Stimulated activated CD4-positive, alpha-beta T cell treated with anti-CD3 and anti-CD28 coated beads, TNF-alpha, amount 100 ng/mL, for 24 hours (primary cell): ENCODE data around the gene OR6C68.
"Not testable (repeated sequence)": the region's sequence is repeated elsewhere in the genome, so short reads cannot be mapped to it uniquely, and the experiment has no call there.

ENCODE experiments used
- DNase-seq, 3 experiments: peaks; one replicate each; pipeline ENCODE4 v3.0.0-alpha.2; 2020; ENCODE audit warnings: low read depth in 3 of 3

The OR6C68 gene

DNA sequence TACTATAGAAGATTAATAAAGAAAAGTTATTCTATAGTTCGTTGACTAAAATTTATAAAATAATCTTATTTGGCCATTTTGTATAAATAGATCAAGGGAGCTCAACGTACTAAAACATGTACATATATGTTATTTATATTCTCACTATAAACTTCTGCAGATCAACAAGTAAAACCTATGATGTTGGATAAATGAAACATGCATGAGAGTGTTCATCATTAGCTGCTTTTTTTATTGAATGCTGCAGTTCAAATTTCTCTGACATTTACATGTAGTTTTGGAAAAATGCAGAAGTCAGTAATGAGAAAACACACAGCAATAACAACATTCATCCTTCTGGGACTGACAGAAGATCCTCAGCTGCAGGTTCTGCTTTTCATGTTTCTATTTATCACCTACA lies at the start of gene OR6C68:
TSS of gene OR6C68 (plus strand) at position 301 of the 400 bp plus-strand sequence. CDS start at position 301, 0 bp downstream.
- DNase-seq = no peak

DNA sequence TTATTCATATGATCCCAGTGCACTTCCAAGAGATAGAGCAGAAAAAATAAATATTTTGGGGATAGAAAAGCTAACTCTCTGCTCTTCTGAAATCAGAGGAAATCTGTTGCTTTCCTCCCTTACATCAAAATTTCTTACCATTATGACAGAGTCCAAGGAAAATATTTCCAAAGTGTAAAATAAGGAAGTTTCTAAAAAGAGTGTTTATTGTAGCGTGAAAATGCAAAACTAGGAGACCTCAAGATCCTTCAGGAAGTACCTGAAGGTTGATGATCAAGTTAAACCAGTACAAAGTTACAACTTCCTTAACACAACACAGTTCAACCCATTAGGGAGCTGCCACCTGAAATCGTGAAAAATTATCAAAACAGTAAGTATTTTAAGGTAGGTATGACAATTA lies 48.4 kb upstream of the OR6C68 start, which contains the start of gene OR6C2:
TSS of gene OR6C2 (plus strand) at position 301 of the 400 bp plus-strand sequence. CDS start 8,138 bp downstream, outside the sequence.
- no peak for DNase-seq

DNA sequence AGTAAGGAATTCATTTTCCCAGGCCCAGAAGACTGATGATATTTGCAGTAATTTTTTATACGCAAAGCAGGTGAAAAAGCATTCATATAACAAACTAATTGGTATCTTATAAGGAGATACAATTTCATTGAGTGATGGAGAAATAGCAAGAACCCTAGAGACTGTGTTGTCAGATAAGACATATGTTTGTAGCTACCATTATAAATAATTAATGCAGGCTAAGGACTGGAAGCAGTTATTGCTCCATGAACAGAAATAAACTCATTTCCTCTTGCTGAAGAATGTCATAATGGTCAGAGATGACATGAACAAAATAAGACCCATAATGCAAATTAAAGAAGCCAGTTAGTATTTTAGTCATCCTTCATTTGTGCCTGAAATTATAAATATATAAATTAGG lies 46.8 kb upstream of the OR6C68 start:
- no peak for DNase-seq

DNA sequence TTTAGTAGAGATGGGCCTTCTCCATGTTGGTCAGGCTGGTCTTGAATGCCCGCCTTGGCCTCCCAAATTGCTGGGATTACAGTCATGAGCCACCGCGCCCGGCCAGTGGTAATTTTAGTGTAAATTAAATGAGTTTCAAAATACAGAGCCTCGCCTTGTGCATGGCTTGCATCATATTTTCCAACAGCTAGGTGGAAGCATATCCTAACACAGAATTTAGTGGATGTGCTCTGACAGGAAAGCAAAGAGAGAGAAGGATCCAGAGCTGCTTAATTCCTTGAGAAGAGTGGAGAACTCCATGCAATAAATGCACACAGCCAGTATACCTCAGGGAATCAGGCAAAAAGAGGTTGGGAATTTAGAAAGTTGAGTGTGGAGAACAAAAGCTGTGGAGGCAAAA lies 45.9 kb upstream of the OR6C68 start:
- no peak for DNase-seq

DNA sequence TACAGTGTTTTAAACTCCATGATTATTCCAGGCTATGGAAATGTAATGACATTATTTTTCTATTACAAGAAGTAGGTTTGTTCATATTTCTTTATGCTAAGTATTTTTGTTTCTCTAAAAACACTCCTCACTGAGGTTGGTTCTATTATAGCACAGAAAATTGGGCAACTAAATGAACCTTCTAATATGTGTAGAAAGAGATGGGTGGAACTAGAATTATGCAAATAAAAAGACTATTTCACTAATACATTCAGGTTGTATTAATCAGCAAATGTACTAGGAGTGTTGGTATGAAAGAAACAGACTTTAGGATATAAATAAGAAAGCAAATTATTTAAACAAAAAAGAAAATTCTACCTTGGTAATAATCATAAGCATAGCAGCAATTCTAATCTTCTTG lies 43.4 kb upstream of the OR6C68 start:
- DNase-seq = no peak

DNA sequence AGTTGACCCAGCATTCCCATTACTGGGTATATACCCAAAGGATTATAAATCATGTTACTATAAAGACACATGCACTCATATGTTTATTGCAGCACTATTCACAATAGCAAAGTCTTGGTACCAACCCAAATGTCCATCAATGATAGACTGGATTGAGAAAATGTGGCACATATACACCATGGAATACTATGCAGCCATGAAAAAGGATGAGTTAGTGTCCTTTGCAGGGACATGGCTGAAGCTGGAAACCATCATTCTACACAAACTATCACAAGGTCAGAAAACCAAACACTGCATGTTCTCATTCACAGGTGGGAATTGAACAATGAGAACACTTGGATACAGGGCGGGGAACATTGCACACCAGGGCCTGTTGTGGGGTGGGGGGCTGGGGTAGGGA lies 27.3 kb upstream of the OR6C68 start:
- DNase-seq = not testable (repeated sequence)

DNA sequence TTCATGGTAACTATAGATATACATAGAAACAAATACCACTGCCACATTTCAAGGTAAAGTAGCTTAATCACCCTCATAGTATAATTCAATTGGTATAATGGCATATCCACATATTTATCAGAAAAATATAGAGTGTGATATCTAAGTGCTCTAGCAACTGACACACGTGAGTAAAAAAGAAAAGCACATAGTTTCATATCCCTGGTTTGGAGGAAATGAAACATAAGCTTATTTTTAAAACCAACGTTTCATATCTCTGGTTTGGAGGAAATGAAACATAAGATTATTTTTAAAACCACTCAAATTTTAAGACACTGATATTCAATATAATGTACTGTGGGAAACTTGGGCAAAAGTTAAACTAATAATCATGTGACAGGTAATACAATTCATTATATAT lies 24.3 kb upstream of the OR6C68 start:
- DNase-seq = no peak

DNA sequence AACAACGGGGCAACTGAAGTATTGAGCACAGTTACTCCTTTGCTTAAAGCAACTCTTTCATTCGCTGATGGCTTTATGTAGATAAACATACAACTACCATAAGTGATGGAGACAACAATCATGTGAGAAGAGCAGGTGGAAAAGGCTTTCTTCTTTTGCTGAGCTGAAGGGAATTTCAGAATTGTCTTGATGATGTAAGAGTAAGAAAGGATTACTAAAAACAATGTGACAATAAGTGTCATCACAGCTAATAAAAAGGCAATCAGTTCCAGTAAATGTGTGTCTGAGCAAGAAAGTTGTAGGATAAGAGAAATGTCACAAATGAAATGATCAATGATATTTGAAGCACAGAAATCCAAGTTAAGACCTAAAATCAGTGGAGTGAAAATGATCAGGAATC lies 22.9 kb upstream of the OR6C68 start:
- DNase-seq = no peak

DNA sequence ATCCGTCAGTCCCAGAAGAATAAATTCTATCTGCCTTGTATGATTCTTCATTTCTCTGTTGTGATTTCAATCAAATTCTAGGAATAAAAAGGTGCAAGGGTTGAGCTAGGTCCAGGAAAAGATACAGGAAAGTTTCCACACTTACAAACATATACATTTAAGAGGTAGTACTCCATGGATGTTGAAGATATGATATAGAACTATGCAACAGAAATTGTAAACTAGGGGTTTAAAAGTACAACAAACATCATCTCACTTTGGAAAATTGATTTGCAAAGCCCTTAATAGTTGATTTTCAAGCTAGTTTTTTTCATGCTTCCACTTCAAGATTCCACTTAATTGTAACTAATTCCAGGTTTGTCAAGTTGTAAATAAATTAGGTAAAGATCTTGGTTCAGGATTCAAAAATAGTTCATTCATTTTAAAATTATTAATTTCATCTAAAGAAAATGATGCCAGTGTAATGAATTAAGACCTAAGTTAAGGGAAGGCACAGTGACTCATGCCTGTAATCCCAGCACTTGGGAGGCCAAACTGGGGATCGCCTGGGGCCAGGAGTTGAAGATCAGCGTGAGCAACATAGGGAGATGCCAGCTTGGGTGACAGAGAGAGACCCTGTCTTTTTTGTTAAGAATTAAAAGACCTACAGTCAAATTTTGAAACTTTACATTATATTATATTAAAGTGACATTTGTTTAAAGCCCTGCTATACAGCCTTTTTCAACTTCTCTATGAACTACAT lies 21.9 kb upstream of the OR6C68 start, which contains the start of gene OR6C70:
TSS of gene OR6C70 (minus strand) at position 51 of the 742 bp plus-strand sequence. CDS start at position 51, 0 bp downstream.
- no peak for DNase-seq

DNA sequence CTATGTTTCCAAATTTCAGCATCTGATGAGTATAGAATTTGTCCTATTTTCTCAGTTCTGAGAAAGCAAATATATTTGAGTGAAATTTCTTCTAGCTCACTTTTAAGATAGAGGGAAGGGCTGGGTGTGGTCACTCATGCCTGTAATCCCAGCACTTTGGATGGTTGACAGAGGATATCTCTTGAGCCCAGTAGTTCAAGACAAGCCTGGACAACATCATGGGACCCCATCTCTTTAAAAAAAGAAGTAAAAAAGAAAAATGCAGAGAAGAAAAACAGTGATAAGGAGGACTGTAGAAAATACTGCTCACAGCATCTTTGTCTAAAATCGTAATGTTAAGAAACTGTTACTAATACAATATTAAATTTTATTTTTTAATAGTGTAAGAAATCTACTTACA lies 19.9 kb upstream of the OR6C68 start:
- DNase-seq = no peak

DNA sequence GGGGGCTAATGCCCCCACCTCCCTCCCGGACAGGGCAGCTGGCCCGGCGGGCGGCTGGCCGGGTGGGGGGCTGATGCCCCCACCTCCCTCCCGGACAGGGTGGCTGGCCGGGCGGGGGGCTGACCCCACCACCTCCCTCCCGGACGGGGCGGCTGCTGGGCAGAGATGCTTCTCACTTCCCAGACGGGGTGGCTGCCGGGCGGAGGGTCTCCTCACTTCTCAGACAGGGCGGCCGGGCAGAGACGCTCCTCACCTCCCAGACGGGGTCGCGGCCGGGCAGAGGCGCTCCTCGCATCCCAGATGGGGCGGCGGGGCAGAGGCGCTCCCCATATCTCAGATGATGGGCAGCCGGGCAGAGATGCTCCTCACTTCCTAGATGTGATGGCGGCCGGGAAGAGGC lies 13.0 kb upstream of the OR6C68 start:
- DNase-seq = not testable (repeated sequence)

DNA sequence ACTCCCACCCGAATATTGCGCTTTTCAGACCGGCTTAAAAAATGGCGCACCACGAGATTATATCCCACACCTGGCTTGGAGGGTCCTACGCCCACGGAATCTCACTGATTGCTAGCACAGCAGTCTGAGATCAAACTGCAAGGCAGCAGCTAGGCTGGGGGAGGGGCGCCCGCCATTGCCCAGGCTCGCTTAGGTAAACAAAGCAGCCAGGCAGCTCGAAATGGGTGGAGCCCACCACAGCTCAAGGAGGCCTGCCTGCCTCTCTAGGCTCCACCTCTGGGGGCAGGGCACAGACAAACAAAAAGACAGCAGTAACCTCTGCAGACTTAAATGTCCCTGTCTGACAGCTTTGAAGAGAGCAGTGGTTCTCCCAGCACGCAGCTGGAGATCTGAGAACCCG lies 7.9 kb upstream of the OR6C68 start:
- DNase-seq = not testable (repeated sequence)

DNA sequence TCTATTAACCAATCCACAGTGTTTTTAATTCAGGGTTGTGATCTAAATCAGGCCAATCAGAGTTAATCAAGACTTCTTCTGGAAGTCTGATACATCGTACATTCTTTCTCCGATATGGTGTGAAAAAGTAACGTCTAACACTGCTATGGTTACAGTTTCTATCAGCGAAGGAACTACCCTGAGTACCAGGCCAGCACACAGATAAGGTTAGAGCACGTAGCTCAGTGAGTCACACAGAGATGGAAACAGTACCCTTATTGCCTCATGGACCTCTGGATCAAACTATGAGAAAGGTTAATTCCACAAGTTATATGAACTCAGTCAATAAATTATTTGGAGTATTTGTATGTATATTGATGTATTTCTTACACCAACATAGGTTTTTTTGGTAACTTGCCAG lies 3.3 kb downstream of the OR6C68 start:
- no peak for DNase-seq

DNA sequence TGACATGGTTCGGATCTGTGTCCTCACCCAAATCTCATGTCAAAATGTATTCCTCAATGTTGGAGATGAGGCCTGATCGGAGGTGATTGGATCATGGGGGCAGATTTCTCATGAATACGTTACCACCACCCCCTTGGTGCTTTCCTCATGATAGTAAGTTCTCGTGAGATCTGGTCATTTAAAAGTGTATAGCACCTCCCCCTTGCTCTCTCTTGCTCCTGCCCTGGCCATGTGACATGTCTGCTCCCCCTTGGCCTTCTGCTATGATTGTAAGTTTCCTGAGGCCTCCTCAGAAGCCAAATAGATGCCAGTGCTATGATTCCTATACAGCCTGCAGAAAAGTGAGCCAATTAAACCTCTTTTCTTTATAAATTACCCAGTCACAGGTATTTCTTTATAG lies 7.1 kb downstream of the OR6C68 start:
- no peak for DNase-seq

DNA sequence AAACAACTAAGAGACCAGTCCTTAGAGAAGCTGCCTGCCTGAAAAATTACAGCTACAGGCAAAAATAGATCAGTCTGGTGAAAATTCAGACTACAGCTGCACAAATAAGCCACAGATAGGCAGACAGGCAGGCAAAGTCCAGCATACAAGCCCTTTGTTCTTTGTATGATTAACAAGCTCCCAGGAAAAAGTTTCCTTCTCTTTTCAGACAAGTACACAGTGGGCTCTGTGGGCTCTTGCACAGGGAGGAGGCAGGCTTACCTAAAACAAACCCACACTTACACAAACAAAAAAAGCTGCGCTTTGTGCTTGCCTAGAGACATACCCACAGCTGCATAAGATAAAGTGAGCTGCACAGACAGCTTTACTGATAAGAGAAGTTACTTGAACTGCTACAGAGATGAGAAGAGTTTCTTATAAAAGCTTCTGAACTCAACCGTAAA lies 7.7 kb downstream of the OR6C68 start:
- DNase-seq = no peak

DNA sequence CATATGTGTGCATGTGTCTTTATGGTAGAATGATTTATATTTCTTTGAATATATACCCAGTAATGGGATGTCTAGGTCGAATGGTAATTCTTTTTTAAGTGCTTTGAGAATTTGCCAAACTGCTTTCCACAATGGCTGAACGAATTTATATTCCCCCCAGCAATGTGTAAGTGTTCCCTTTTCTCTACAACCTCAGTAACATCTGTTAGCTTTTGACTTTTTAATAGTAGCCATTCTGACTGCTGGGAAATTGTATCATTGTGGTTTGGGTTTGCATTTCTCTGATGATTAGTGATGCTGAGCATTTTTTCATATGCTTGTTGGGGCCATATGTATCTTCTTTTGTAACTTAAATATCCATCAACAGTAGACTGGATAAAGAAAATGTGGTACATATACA lies 9.4 kb downstream of the OR6C68 start:
- no peak for DNase-seq

DNA sequence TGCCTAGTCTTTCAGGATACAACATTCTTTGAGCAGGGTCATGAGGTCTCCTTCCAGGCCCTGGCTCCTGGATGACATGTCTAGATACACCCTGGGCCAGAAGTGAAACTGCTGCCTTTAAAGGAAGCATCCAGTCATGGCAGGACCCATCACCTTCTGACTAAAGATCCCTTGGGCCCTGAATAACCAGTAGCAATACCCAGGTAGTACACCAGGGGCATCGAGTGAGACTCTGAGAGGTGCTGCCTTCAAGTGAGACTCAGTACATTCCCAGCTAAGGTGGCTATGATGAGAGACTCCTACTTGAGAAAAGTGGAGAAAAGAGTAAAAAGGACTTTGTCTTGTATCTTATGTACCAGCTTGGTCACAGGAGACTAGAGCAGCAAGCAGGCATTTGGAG lies 23.5 kb downstream of the OR6C68 start:
- no peak for DNase-seq

DNA sequence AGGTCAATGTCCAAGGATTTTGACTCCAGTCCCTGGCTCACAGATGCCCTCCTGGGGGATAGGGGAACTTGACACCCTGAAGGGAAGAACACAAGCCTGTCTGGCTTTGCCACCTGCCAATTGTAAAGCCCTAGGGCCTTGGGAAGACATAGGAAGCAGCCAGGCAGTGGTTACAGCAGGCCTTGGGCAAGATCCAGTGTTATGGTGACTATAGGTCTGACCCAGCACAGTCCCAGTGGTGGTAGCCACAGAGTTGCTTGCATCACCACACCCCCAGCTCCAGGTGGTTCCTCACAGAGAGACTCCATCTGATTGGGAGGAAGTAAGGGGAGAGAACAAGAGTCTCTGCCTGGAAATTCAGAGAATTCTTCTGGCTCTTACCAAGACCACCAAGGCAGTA lies 24.2 kb downstream of the OR6C68 start:
- no peak for DNase-seq
